Tibial nerve (tissue), 4 donors: ENCODE results near the gene AKR1E2.

ENCODE experiments used
- EP300 ChIP-seq, 2 donors: sonication (generic); formaldehyde crosslinking; IDR thresholded peaks; one replicate each; pipeline ENCODE4 v1.6.1; 2017; ENCODE audit warnings: antibody characterized with exemption in 2 of 2, mild to moderate bottlenecking in 1 of 2
- TF ChIP-seq, protein P1 (sequence below), 5 experiments: fragments of 200-600 bp in 3 of 5; fragments of 450-650 bp in 2 of 5; sonication (generic) in 3 of 5; IDR thresholded peaks; one replicate each; pipeline ENCODE4 v1.5.1; 2016 to 2019; ENCODE audit warnings: antibody characterized with exemption in 5 of 5, mild to moderate bottlenecking in 3 of 5, moderate library complexity in 2 of 5

GRCh38 chr10:4802711-4803487, 23.1 kb upstream of the AKR1E2 start:
- no peak for TF ChIP-seq EP300 (IDR thresholded peaks at IDR 0.05)
- TF ChIP-seq, protein P1, sequence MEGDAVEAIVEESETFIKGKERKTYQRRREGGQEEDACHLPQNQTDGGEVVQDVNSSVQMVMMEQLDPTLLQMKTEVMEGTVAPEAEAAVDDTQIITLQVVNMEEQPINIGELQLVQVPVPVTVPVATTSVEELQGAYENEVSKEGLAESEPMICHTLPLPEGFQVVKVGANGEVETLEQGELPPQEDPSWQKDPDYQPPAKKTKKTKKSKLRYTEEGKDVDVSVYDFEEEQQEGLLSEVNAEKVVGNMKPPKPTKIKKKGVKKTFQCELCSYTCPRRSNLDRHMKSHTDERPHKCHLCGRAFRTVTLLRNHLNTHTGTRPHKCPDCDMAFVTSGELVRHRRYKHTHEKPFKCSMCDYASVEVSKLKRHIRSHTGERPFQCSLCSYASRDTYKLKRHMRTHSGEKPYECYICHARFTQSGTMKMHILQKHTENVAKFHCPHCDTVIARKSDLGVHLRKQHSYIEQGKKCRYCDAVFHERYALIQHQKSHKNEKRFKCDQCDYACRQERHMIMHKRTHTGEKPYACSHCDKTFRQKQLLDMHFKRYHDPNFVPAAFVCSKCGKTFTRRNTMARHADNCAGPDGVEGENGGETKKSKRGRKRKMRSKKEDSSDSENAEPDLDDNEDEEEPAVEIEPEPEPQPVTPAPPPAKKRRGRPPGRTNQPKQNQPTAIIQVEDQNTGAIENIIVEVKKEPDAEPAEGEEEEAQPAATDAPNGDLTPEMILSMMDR (IDR thresholded peaks at IDR 0.05): no peak
